ENCODE data around the gene CFAP57. TPM values are rescaled to one million over a fixed set of nuclear protein-coding genes. Genes with fewer than 3 reads are reported as not detected.
A peak's percentile ranks its signal among the peaks of the same experiment; 100 is the strongest.

The CFAP57 gene
- total RNA-seq, 1 experiment from 2014 or later, result 1.7 TPM

DNA sequence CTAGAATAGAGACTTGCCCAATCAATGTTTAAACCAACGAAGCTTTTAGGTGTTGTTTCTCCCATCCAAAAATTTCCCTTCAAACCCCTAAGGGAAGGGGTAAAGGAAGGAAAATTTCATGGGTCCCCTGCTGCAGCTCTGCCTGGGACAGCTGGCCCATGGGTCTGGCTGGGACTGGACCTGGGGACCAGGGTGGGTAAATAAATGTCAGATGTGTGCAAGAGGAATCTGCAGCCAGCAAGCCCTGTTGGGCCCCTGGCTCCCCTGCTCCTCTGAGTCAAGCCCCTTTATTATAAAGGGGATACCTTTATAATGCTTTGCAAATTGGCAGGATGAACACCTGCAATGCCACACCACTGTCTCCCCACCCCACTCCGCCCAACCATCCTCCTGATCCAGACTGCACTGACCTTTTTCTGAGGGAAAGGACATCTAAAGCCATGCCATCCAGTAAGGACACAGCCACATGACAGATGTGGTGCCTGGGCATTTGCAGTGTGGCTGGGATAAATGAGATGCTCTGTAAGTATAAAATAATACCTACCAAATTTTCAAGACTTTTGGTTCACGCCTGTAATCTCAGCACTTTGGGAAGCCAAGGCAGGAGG, 95.8 kb downstream of the CFAP57 start:
- H3K27me3 ChIP-seq (ENCODE audit: insufficient read depth, low read depth), result no peaks in the 10 kb centered on the region
- peaks cover 25% of the 10 kb centered on the region for H3K4me1 ChIP-seq (replicated peaks; ENCODE audit: insufficient read depth)
- H3K79me2 ChIP-seq (ENCODE audit: low read depth), result no peaks in the 10 kb centered on the region; the same call in 1 of the 2 replicates
- no peak overlapping the region for H3K4me2 ChIP-seq
- no peaks in the 10 kb centered on the region for H3K9me2 ChIP-seq (ENCODE audit: insufficient read depth)
- no peak overlapping the region for H3K27ac ChIP-seq
- H2AFZ ChIP-seq, result no peak overlapping the region
- TF ChIP-seq, protein P1, sequence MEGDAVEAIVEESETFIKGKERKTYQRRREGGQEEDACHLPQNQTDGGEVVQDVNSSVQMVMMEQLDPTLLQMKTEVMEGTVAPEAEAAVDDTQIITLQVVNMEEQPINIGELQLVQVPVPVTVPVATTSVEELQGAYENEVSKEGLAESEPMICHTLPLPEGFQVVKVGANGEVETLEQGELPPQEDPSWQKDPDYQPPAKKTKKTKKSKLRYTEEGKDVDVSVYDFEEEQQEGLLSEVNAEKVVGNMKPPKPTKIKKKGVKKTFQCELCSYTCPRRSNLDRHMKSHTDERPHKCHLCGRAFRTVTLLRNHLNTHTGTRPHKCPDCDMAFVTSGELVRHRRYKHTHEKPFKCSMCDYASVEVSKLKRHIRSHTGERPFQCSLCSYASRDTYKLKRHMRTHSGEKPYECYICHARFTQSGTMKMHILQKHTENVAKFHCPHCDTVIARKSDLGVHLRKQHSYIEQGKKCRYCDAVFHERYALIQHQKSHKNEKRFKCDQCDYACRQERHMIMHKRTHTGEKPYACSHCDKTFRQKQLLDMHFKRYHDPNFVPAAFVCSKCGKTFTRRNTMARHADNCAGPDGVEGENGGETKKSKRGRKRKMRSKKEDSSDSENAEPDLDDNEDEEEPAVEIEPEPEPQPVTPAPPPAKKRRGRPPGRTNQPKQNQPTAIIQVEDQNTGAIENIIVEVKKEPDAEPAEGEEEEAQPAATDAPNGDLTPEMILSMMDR (conservative IDR thresholded peaks at IDR 0.05), result no peak
- TF ChIP-seq EZH2 (IDR thresholded peaks at IDR 0.05; ENCODE audit: low read depth), result no peak
- intact Hi-C loops (cut with micrococcal nuclease; ENCODE audit: unreplicated experiment), result no loop called here
- no peak overlapping the region for H3K4me3 ChIP-seq
- no peaks in the 10 kb centered on the region for H3K36me3 ChIP-seq (ENCODE audit: low read depth)
- DNase-seq, result no peak
- no TSS peak for BruUV-seq (replicated peaks)
- H4K20me1 ChIP-seq (ENCODE audit: insufficient read depth), result no peaks in the 10 kb centered on the region
- peaks cover 6% of the 10 kb centered on the region; the same call in 1 of the 2 replicates for H3F3A ChIP-seq (ENCODE audit: insufficient read depth, low read depth)
- ChIA-PET POLR2A (ENCODE audit: unreplicated experiment) (interaction anchor here (0.6 to 0.7 kb wide), 2 partner anchors 18 to 1825 kb away, joined by 4 to 6 read pairs; no protein-coding TSS in a partner anchor), CTCF (no interaction called here)
- H3K9me3 ChIP-seq (ENCODE audit: insufficient read depth, low read depth), result peaks cover 6% of the 10 kb centered on the region

GRCh38 chr1:43269627-43270375, 97.7 kb downstream of the CFAP57 start, which contains the start of gene TMEM125:
TMEM125 (plus strand) TSS chr1:43269983; CDS start chr1:43272723, 2,740 bp downstream.
- Histone ChIP-seq H3K4me3 (peak within 1 kb of the TSS; percentile 59), H3K4me1 (replicated peaks; ENCODE audit: insufficient read depth) (peaks cover 25% of the 10 kb centered on the region), H3K4me2 (peak within 1 kb of the TSS; percentile 92), H3K27ac (peak within 1 kb of the TSS; percentile 81), H2AFZ (peak within 1 kb of the TSS; percentile 53), H3F3A (ENCODE audit: insufficient read depth, low read depth) (peaks cover 19% of the 10 kb centered on the region; the same call in 1 of the 2 replicates), H3K9me3 (ENCODE audit: insufficient read depth, low read depth) (no peaks in the 10 kb centered on the region; the same call in 1 of the 2 replicates), H3K9me2 (ENCODE audit: insufficient read depth) (no peaks in the 10 kb centered on the region), H4K20me1 (ENCODE audit: insufficient read depth) (no peaks in the 10 kb centered on the region), H3K36me3 (ENCODE audit: low read depth) (no peaks in the 10 kb centered on the region), H3K27me3 (ENCODE audit: insufficient read depth, low read depth) (no peaks in the 10 kb centered on the region), H3K79me2 (ENCODE audit: low read depth) (no peaks in the 10 kb centered on the region; the same call in 1 of the 2 replicates)
- no peak for TF ChIP-seq EZH2 (IDR thresholded peaks at IDR 0.05; ENCODE audit: low read depth)
- TF ChIP-seq, protein P1 (conservative IDR thresholded peaks at IDR 0.05), result no peak
- ChIA-PET POLR2A (ENCODE audit: unreplicated experiment) (interaction anchor here (0.5 to 1.7 kb wide), 6 partner anchors 13 to 381 kb away, joined by 3 to 11 read pairs (median 6); partner anchors contain the start of gene CDC20), CTCF (interaction anchor here (0.5 to 0.7 kb wide), 2 partner anchors 85 to 100 kb away, joined by 3 to 6 read pairs; no protein-coding TSS in a partner anchor)
- BruUV-seq (replicated peaks), result TSS peak; percentile 92
- intact Hi-C loops (cut with micrococcal nuclease; ENCODE audit: unreplicated experiment), result loop anchor here (1.0 to 2.0 kb wide), 5 partner anchors 28 to 97 kb away; partner anchors contain the start of gene CDC20
- peak in 1 of 2 experiments; percentile 27 for DNase-seq

- Histone ChIP-seq H3K27me3 (ENCODE audit: insufficient read depth, low read depth) (no peaks in the 10 kb centered on the region), H3K4me3 (peak overlapping the region; percentile 59), H4K20me1 (ENCODE audit: insufficient read depth) (no peaks in the 10 kb centered on the region), H2AFZ (peak overlapping the region; percentile 53), H3K4me2 (peak overlapping the region; percentile 92), H3K9me2 (ENCODE audit: insufficient read depth) (no peaks in the 10 kb centered on the region), H3K79me2 (ENCODE audit: low read depth) (no peaks in the 10 kb centered on the region; the same call in 1 of the 2 replicates), H3K4me1 (replicated peaks; ENCODE audit: insufficient read depth) (peaks cover 25% of the 10 kb centered on the region), H3K36me3 (ENCODE audit: low read depth) (no peaks in the 10 kb centered on the region), H3K27ac (peak overlapping the region; percentile 81), H3K9me3 (ENCODE audit: insufficient read depth, low read depth) (no peaks in the 10 kb centered on the region), H3F3A (ENCODE audit: insufficient read depth, low read depth) (peaks cover 24% of the 10 kb centered on the region; the same call in 1 of the 2 replicates)
- TF ChIP-seq, protein P1 (conservative IDR thresholded peaks at IDR 0.05), result no peak
- ChIA-PET CTCF (interaction anchor here (0.7 kb wide), 1 partner anchor 84 kb away, joined by 3 read pairs; no protein-coding TSS in a partner anchor), POLR2A (ENCODE audit: unreplicated experiment) (interaction anchor here (0.5 to 1.7 kb wide), 11 partner anchors 10 to 1210 kb away, joined by 3 to 16 read pairs (median 4); partner anchors contain the start of genes CCDC30 and CDC20)
- intact Hi-C loops (cut with micrococcal nuclease; ENCODE audit: unreplicated experiment), result loop anchor here (1.0 to 2.0 kb wide), 5 partner anchors 29 to 96 kb away; partner anchors contain the start of gene CDC20
- BruUV-seq (replicated peaks), result no TSS peak
- DNase-seq, result peak; percentile 94 to 96
These were observed 98.4 kb downstream of the CFAP57 start for GRCh38 chr1:43270421-43271095.
